Adrenal gland (tissue), 12 donors: ENCODE data around the gene CYB561. TPM values are rescaled to one million over a fixed set of nuclear protein-coding genes. Genes with fewer than 3 reads are reported as not detected.

Source experiments
- DNase-seq, 7 donors: peaks; one replicate each; pipeline ENCODE4 v3.0.0-alpha.2; 2019 to 2020
- H3K27ac ChIP-seq, 5 donors: fragments of 200-600 bp; sonication (generic) in 4 of 5; 1 replicate in 3 of 5; 2 replicates in 2 of 5; pipeline versions ENCODE4 v1.5.1 to v1.8.0; 2016 to 2020; ENCODE audit warnings: mild to moderate bottlenecking in 1 of 5
- H3K27me3 ChIP-seq: fragments of 200-600 bp; 2 replicates; pipeline ENCODE4 v1.8.0; 2021
- H3K36me3 ChIP-seq, 2 donors: fragments of 200-600 bp; replicated peaks in 1 of 2; 1 replicate in 1 of 2; 2 replicates in 1 of 2; pipeline versions ENCODE4 v1.5.1 to v1.8.0; 2018 to 2022
- H3K4me1 ChIP-seq, 2 donors: fragments of 200-600 bp; replicated peaks in 1 of 2; 1 replicate in 1 of 2; 2 replicates in 1 of 2; pipeline versions ENCODE4 v1.5.1 to v1.8.0; 2018 to 2021
- H3K4me3 ChIP-seq, 4 donors: fragments of 200-600 bp; sonication (generic) in 3 of 4; one replicate each; pipeline ENCODE4 v1.5.1; 2016 to 2018
- H3K9me3 ChIP-seq, 3 donors: fragments of 200-600 bp; sonication (generic) in 1 of 3; replicated peaks in 1 of 3; 1 replicate in 2 of 3; 2 replicates in 1 of 3; pipeline versions ENCODE4 v1.5.1 to v1.8.0; 2016 to 2021
- POLR2A ChIP-seq, 2 donors: fragments of 450-650 bp; IDR thresholded peaks; one replicate each; pipeline ENCODE4 v1.6.1; 2017; ENCODE audit warnings: antibody characterized with exemption in 2 of 2, mild to moderate bottlenecking in 2 of 2, moderate library complexity in 1 of 2
- WGBS, 4 donors: extraction: QIAGEN DNeasy Blood & Tissue Kit in 2 of 4; methylation state at CpG; one replicate each; pipeline versions ENCODE4 v1.1.5 to v1.1.7; 2013 to 2017; 5-methylcytosine and 5-hydroxymethylcytosine counted together
- intact Hi-C, 2 donors: fragments of 100-400 bp; cut with DNase I; formaldehyde crosslinking; loops; one replicate each; pipeline versions ENCODE4 v1.14.1 to v1.15.0; 2022 to 2023
- polyA plus RNA-seq, 3 donors: library from polyadenylated mRNA; stranded (reverse); fragments of 200-250 nt in 2 of 3; fragments of 350-450 nt in 1 of 3; fragmentation: Illumina TruSeq in 1 of 3; extraction: RNeasy Lipid Tissue Mini Kit (QIAGEN cat#74804) in 1 of 3; gene quantifications; one replicate each; pipeline ENCODE4 v1.2.3, GENCODE V29; 2013 to 2014
- total RNA-seq, 9 donors: library from RNA; depleted of rRNA in 4 of 9; stranded (reverse); fragments of >200 nt in 4 of 9; fragments of 120-200 nt in 1 of 9; fragmentation: NEBNext Ultra II Directional in 1 of 9; extraction: Animal tissue kit (Norgen Biotek cat#: 25700) in 1 of 9; gene quantifications; one replicate each; pipeline versions ENCODE4 v1.1.0 to v1.2.4, GENCODE V29; 2013 to 2023
- TF ChIP-seq, protein P1 (sequence below), 6 experiments: fragments of 450-650 bp in 4 of 6; fragments of 200-600 bp in 2 of 6; sonication (generic) in 1 of 6; IDR thresholded peaks; 1 replicate in 5 of 6; 2 replicates in 1 of 6; pipeline versions ENCODE4 v1.5.1 to v1.8.0; 2016 to 2021; ENCODE audit warnings: antibody characterized with exemption in 6 of 6, mild to moderate bottlenecking in 2 of 6, moderate library complexity in 1 of 6
- donor health status: healthy with polysubstance abuse.
- donor health status: Bipolar disorder and iron deficiency.
- donor health status: DM: yes; HTN: yes; CAD: no.
- donor health status: DM: no; HTN: no; CAD: no.
- donor health status: DM: no; HTN: no; CAD: no.
- donor health status: DM: yes; HTN: yes; CAD: no.

CYB561 gene
- total and polyA plus RNA-seq, 12 donors, result 14.3 to 195 (median 68.4) TPM

DNA sequence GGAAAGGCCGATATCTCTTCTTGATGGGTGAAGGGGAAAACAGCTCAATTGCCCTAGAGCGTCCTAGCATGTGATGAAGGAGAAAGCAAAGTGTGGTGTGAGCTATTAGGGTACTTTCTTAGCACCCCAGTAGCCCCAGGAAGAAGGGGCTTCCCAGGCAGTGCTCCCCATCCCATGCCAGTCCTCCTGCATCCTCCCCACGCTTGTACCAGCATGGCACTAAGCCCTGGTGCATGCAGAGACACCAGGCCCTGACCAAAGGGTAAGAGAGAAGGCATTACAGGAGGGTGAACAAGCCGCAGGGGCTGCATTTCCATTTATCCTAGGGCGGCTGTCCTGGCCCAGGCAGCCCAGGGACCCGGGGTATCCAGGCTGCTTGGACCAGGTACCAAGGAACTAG, 3.1 kb downstream of the CYB561 start:
- intact Hi-C loops, result no loop called here

DNA sequence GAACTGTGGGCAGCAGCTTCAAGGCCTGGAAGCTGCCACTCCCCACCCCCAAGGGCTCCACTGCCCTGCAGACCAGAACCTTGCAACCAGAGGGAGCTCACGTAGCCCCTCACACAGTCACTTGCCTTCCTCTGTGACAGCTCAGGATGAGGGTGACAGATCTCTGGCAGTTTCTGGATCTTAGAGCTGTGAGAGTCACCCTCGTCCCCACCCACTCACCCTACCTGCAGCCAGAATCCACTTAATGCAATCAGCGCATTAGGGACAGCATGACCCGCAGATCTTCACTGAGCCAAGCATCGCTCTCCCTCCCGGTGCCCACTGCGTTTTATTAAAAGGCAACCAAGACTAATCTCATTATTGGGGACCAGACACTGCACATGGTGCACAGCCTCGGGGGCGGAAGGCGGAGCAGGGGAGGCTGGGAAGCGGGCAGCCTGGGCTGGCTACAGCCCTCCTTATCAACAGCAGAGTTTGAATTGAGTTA, 3.5 kb downstream of the CYB561 start:
- TF ChIP-seq POLR2A (IDR thresholded peaks at IDR 0.05), result no peak
- TF ChIP-seq, protein P1, sequence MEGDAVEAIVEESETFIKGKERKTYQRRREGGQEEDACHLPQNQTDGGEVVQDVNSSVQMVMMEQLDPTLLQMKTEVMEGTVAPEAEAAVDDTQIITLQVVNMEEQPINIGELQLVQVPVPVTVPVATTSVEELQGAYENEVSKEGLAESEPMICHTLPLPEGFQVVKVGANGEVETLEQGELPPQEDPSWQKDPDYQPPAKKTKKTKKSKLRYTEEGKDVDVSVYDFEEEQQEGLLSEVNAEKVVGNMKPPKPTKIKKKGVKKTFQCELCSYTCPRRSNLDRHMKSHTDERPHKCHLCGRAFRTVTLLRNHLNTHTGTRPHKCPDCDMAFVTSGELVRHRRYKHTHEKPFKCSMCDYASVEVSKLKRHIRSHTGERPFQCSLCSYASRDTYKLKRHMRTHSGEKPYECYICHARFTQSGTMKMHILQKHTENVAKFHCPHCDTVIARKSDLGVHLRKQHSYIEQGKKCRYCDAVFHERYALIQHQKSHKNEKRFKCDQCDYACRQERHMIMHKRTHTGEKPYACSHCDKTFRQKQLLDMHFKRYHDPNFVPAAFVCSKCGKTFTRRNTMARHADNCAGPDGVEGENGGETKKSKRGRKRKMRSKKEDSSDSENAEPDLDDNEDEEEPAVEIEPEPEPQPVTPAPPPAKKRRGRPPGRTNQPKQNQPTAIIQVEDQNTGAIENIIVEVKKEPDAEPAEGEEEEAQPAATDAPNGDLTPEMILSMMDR (IDR thresholded peaks at IDR 0.05), result peak in 1 of 6 experiments; percentile 16
- no peak overlapping the region for H3K4me3 ChIP-seq
- peak overlapping the region in 1 of 5 donors; percentile 59 for H3K27ac ChIP-seq
- no peaks in the 10 kb centered on the region for H3K36me3 ChIP-seq
- WGBS, 4 donors, result 82 to 95% (median 87%) methylated on average over 7 to 11 of the region's 11 CpGs
- intact Hi-C loops, result no loop called here
- peaks cover 17 to 29% of the 10 kb centered on the region in 2 donors for H3K4me1 ChIP-seq
- no peaks in the 10 kb centered on the region for H3K27me3 ChIP-seq
- peak in 2 of 7 donors; percentile 45 to 94 for DNase-seq
- no peaks in the 10 kb centered on the region for H3K9me3 ChIP-seq

More for the DNA sequence above, 3.1 kb downstream of the CYB561 start:
- Histone ChIP-seq H3K27me3 (no peaks in the 10 kb centered on the region), H3K4me1 (peaks cover 14 to 28% of the 10 kb centered on the region in 2 donors), H3K4me3 (no peak overlapping the region), H3K36me3 (no peaks in the 10 kb centered on the region), H3K27ac (peak overlapping the region in 1 of 5 donors; percentile 83), H3K9me3 (no peaks in the 10 kb centered on the region)
- TF ChIP-seq POLR2A (IDR thresholded peaks at IDR 0.05), result no peak
- TF ChIP-seq, protein P1 (IDR thresholded peaks at IDR 0.05), result no peak
- 77 to 94% (median 89%) methylated on average over 6 of the region's 6 CpGs for WGBS, 4 donors
- no peak for DNase-seq

DNA sequence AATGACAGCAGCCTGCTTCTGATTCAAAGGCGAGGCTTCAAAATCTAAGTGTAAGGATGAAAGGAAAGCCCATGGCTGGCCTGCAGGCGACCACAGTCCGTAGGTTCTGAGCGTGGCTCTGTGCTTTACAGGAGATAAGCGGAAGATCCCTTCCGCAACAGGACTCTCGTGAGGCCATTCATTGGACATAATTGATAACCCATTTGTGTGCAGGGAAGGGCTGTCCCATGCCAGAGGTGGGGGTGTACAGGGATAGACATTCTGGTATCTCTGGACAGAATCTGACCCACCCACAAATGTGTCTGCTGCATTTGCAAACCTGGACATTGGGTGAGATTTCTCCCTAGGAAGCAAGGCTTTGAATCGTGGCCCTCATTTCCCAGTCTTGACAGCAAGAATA, 4.0 kb downstream of the CYB561 start:
- 86 to 97% (median 92%) methylated on average over 8 of the region's 8 CpGs for WGBS, 4 donors
- Histone ChIP-seq H3K27ac (peak overlapping the region in 1 of 5 donors; percentile 59), H3K27me3 (no peaks in the 10 kb centered on the region), H3K4me1 (peaks cover 22 to 28% of the 10 kb centered on the region in 2 donors), H3K9me3 (no peaks in the 10 kb centered on the region), H3K36me3 (no peaks in the 10 kb centered on the region), H3K4me3 (no peak overlapping the region)
- intact Hi-C loops, result no loop called here
- DNase-seq, result no peak
- no peak for TF ChIP-seq POLR2A (IDR thresholded peaks at IDR 0.05)
- TF ChIP-seq, protein P1 (IDR thresholded peaks at IDR 0.05), result no peak

DNA sequence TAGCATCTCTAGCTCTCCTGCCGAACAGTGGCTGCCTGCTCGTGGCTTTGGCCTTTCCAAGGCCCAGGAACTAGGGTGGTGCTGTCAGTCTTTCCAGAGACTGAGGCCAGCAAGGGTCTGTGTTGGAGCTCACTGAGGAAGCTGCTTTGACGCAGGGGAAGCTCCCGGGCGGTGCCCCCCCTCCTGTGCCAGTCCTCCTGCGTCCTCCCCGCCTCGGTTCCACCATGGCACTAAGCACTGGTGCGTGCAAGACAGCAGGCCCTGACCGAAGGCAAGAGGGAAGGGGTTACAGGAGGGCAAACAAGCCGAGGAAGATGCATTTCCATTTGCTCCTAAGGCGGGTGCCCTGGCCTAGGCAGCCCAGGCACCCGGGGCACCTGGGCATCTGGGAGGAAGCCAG, 4.5 kb downstream of the CYB561 start:
- H3K36me3 ChIP-seq, result no peaks in the 10 kb centered on the region
- DNase-seq, result no peak
- peak overlapping the region in 1 of 5 donors; percentile 59 for H3K27ac ChIP-seq
- H3K27me3 ChIP-seq, result no peaks in the 10 kb centered on the region
- peaks cover 26 to 28% of the 10 kb centered on the region in 2 donors for H3K4me1 ChIP-seq
- intact Hi-C loops, result no loop called here
- 90 to 92% (median 91%) methylated on average over 7 to 13 of the region's 13 CpGs for WGBS, 4 donors
- TF ChIP-seq, protein P1 (IDR thresholded peaks at IDR 0.05), result no peak
- no peak for TF ChIP-seq POLR2A (IDR thresholded peaks at IDR 0.05)
- no peaks in the 10 kb centered on the region for H3K9me3 ChIP-seq
- no peak overlapping the region for H3K4me3 ChIP-seq
